Mesendoderm (in vitro differentiated cells): ENCODE data around the gene METAP1D.
A peak's percentile ranks its signal among the peaks of the same experiment; 100 is the strongest.

Source experiments
- DNase-seq: peaks from one replicate; pipeline ENCODE4 v3.0.0; 2013
- H2AK5ac ChIP-seq: 2 replicates; pipeline ENCODE4 v1.6.1; 2013; ENCODE audit warnings: low read length, inconsistent platforms
- H2BK120ac ChIP-seq: 2 replicates; pipeline ENCODE4 v1.6.1; 2013; ENCODE audit warnings: low read depth, mild to moderate bottlenecking, low read length, moderate library complexity, mixed read lengths
- H2BK15ac ChIP-seq: replicated peaks from 2 replicates; pipeline ENCODE4 v1.6.1; 2013; ENCODE audit warnings: low read depth, mild to moderate bottlenecking, moderate library complexity
- H2BK5ac ChIP-seq: 2 replicates; pipeline ENCODE4 v1.6.1; 2013; ENCODE audit warnings: low read length, inconsistent platforms
- H3K18ac ChIP-seq: 2 replicates; pipeline ENCODE4 v1.6.1; 2013; ENCODE audit warnings: mild to moderate bottlenecking, low read length, mixed read lengths
- H3K23ac ChIP-seq: one replicate; pipeline ENCODE4 v1.6.1; 2013; ENCODE audit warnings: low read length
- H3K27ac ChIP-seq: 2 replicates; pipeline ENCODE4 v1.5.1; 2013; ENCODE audit warnings: low read depth, mild to moderate bottlenecking, inconsistent platforms, low read length, moderate library complexity
- H3K27me3 ChIP-seq: 2 replicates; pipeline ENCODE4 v1.6.1; 2013; ENCODE audit warnings: low read length, control low read depth, mild to moderate bottlenecking, inconsistent platforms; ENCODE audit not compliant: insufficient read depth, poor library complexity
- H3K36me3 ChIP-seq: 2 replicates; pipeline ENCODE4 v1.6.1; 2013; ENCODE audit warnings: low read length, inconsistent platforms; ENCODE audit not compliant: control insufficient read depth, insufficient read depth
- H3K4ac ChIP-seq: one replicate; pipeline ENCODE4 v1.6.1; 2013; ENCODE audit warnings: low read depth, mild to moderate bottlenecking, low read length, moderate library complexity
- H3K4me1 ChIP-seq: 2 replicates; pipeline ENCODE4 v1.6.1; 2013; ENCODE audit warnings: low read depth, low read length, inconsistent platforms; ENCODE audit not compliant: control insufficient read depth
- H3K4me2 ChIP-seq: 2 replicates; pipeline ENCODE4 v1.6.1; 2013; ENCODE audit warnings: low read length
- H3K4me3 ChIP-seq: 2 replicates; pipeline ENCODE4 v1.5.1; 2013; ENCODE audit warnings: mild to moderate bottlenecking, low read length
- H3K56ac ChIP-seq: one replicate; pipeline ENCODE4 v1.6.1; 2013; ENCODE audit warnings: low read length
- H3K79me1 ChIP-seq: 2 replicates; pipeline ENCODE4 v1.6.1; 2013; ENCODE audit warnings: low read length, inconsistent platforms
- H3K79me2 ChIP-seq: 2 replicates; pipeline ENCODE4 v1.6.1; 2013; ENCODE audit warnings: mild to moderate bottlenecking, low read length; ENCODE audit not compliant: control insufficient read depth, insufficient read depth
- H3K9ac ChIP-seq: 2 replicates; pipeline ENCODE4 v1.6.1; 2013; ENCODE audit warnings: low read length, inconsistent platforms
- H4K5ac ChIP-seq: one replicate; pipeline ENCODE4 v1.6.1; 2013; ENCODE audit warnings: low read length
- H4K8ac ChIP-seq: one replicate; pipeline ENCODE4 v1.6.1; 2013; ENCODE audit warnings: low read depth, mild to moderate bottlenecking, control low read depth, low read length, moderate library complexity
- WGBS: extraction: QIAGEN DNeasy Blood & Tissue Kit; methylation state at CpG from one replicate; pipeline ENCODE4 v1.1.7; 2013; ENCODE audit warnings: low lambda C conversion rate, missing lambda C conversion rate; ENCODE audit not compliant: insufficient coverage; ENCODE audit errors: extremely low coverage; 5-methylcytosine and 5-hydroxymethylcytosine counted together

METAP1D gene

GRCh38 chr2:172011812-172012575, 12.2 kb downstream of the METAP1D start:
- Histone ChIP-seq H2BK15ac (no peak overlapping the region), H3K27ac (no peak overlapping the region), H3K79me2 (no peaks in the 10 kb centered on the region), H3K27me3 (no peaks in the 10 kb centered on the region), H3K36me3 (no peaks in the 10 kb centered on the region), H3K4me3 (no peak overlapping the region), H3K9ac (no peak overlapping the region), H2BK120ac (no peak overlapping the region), H3K18ac (no peak overlapping the region), H3K4ac (no peak overlapping the region), H3K4me2 (no peak overlapping the region), H4K5ac (no peak overlapping the region), H4K8ac (no peak overlapping the region), H3K56ac (no peak overlapping the region), H3K79me1 (no peaks in the 10 kb centered on the region), H2AK5ac (no peak overlapping the region), H3K4me1 (no peaks in the 10 kb centered on the region), H3K23ac (no peak overlapping the region), H2BK5ac (no peak overlapping the region)
- WGBS, result no CpG with 5 or more reads among the region's 11 CpGs
- no peak for DNase-seq

- DNase-seq, result no peak
- no CpG with 5 or more reads among the region's 9 CpGs for WGBS
- H4K8ac ChIP-seq, result no peak overlapping the region
Observed at GRCh38 chr2:172012677-172013391, 13.1 kb downstream of the METAP1D start.

GRCh38 chr2:172013396-172013795, 13.6 kb downstream of the METAP1D start:
- no peak overlapping the region for H3K23ac ChIP-seq
- H4K5ac ChIP-seq, result no peak overlapping the region
- H4K8ac ChIP-seq, result no peak overlapping the region
- H3K18ac ChIP-seq, result no peak overlapping the region
- no peak overlapping the region for H3K56ac ChIP-seq
- H3K4ac ChIP-seq, result no peak overlapping the region
- no peak overlapping the region for H2BK120ac ChIP-seq
- no peaks in the 10 kb centered on the region for H3K4me1 ChIP-seq
- no peak overlapping the region for H2AK5ac ChIP-seq
- H3K9ac ChIP-seq, result no peak overlapping the region
- H2BK15ac ChIP-seq, result no peak overlapping the region
- 100% methylated on average over 1 of the region's 4 CpGs for WGBS
- no peak overlapping the region for H2BK5ac ChIP-seq
- no peak overlapping the region for H3K4me2 ChIP-seq
- no peak overlapping the region for H3K4me3 ChIP-seq
- no peaks in the 10 kb centered on the region for H3K36me3 ChIP-seq
- no peaks in the 10 kb centered on the region for H3K79me2 ChIP-seq
- no peak for DNase-seq
- H3K79me1 ChIP-seq, result no peaks in the 10 kb centered on the region
- no peaks in the 10 kb centered on the region for H3K27me3 ChIP-seq
- no peak overlapping the region for H3K27ac ChIP-seq

More at GRCh38 chr2:172012677-172013391, 13.1 kb downstream of the METAP1D start:
- Histone ChIP-seq H3K79me2 (no peaks in the 10 kb centered on the region), H4K5ac (no peak overlapping the region), H3K18ac (no peak overlapping the region), H3K4me2 (no peak overlapping the region), H3K23ac (no peak overlapping the region), H2BK120ac (no peak overlapping the region), H3K79me1 (no peaks in the 10 kb centered on the region), H3K9ac (no peak overlapping the region), H3K4me1 (no peaks in the 10 kb centered on the region), H3K27me3 (no peaks in the 10 kb centered on the region), H3K27ac (no peak overlapping the region), H3K4ac (no peak overlapping the region), H3K36me3 (no peaks in the 10 kb centered on the region), H2BK5ac (no peak overlapping the region), H3K56ac (no peak overlapping the region), H3K4me3 (no peak overlapping the region), H2AK5ac (no peak overlapping the region), H2BK15ac (no peak overlapping the region)

GRCh38 chr2:172021074-172021931, 21.6 kb downstream of the METAP1D start:
- no peak overlapping the region for H3K9ac ChIP-seq
- H3K4me3 ChIP-seq, result no peak overlapping the region
- DNase-seq, result peak; percentile 56
- no peak overlapping the region for H3K4me2 ChIP-seq
- no peak overlapping the region for H3K23ac ChIP-seq
- H3K4me1 ChIP-seq, result no peaks in the 10 kb centered on the region
- no peaks in the 10 kb centered on the region for H3K27me3 ChIP-seq
- no peaks in the 10 kb centered on the region for H3K79me2 ChIP-seq
- no peak overlapping the region for H3K56ac ChIP-seq
- H3K79me1 ChIP-seq, result no peaks in the 10 kb centered on the region
- H2BK5ac ChIP-seq, result no peak overlapping the region
- H3K4ac ChIP-seq, result no peak overlapping the region
- no peak overlapping the region for H4K8ac ChIP-seq
- no peak overlapping the region for H2BK120ac ChIP-seq
- H3K36me3 ChIP-seq, result no peaks in the 10 kb centered on the region
- H2AK5ac ChIP-seq, result no peak overlapping the region
- 100% methylated on average over 2 of the region's 8 CpGs for WGBS
- no peak overlapping the region for H2BK15ac ChIP-seq
- H3K27ac ChIP-seq, result no peak overlapping the region
- H3K18ac ChIP-seq, result no peak overlapping the region
- H4K5ac ChIP-seq, result no peak overlapping the region

GRCh38 chr2:172021955-172022354, 22.2 kb downstream of the METAP1D start:
- DNase-seq, result peak; percentile 42
- no peaks in the 10 kb centered on the region for H3K36me3 ChIP-seq
- WGBS, result no CpG with 5 or more reads among the region's 5 CpGs

More at GRCh38 chr2:172021955-172022354, 22.2 kb downstream of the METAP1D start:
- no peak overlapping the region for H2BK120ac ChIP-seq
- no peak overlapping the region for H4K8ac ChIP-seq
- no peak overlapping the region for H4K5ac ChIP-seq
- H3K9ac ChIP-seq, result no peak overlapping the region
- H2AK5ac ChIP-seq, result no peak overlapping the region
- peak overlapping the region; percentile 68 for H3K18ac ChIP-seq
- H2BK5ac ChIP-seq, result no peak overlapping the region
- H3K79me2 ChIP-seq, result no peaks in the 10 kb centered on the region
- no peaks in the 10 kb centered on the region for H3K79me1 ChIP-seq
- no peak overlapping the region for H3K4ac ChIP-seq
- H3K27me3 ChIP-seq, result no peaks in the 10 kb centered on the region
- H3K4me1 ChIP-seq, result no peaks in the 10 kb centered on the region
- no peak overlapping the region for H3K23ac ChIP-seq
- H3K27ac ChIP-seq, result no peak overlapping the region
- no peak overlapping the region for H3K56ac ChIP-seq
- H3K4me3 ChIP-seq, result no peak overlapping the region
- no peak overlapping the region for H3K4me2 ChIP-seq
- no peak overlapping the region for H2BK15ac ChIP-seq
